ENCODE results near the gene ZNF467. TPM values are rescaled to one million over a fixed set of nuclear protein-coding genes. Genes with fewer than 3 reads are reported as not detected.

Gene ZNF467
- total and polyA plus RNA-seq, 3 donors from 2014 or later = 2.4 to 3.3 (median 2.9) TPM

- WGBS, 2 donors = 69 to 81% methylated on average over 20 of the region's 20 CpGs
- Histone ChIP-seq H3K27me3 (no peaks in the 10 kb centered on the region), H3K36me3 (ENCODE audit: low read depth, missing control alignments) (no peaks in the 10 kb centered on the region), H3K4me1 (no peaks in the 10 kb centered on the region), H3K4me3 (no peak overlapping the region), H3K27ac (no peak overlapping the region), H3K9me3 (no peaks in the 10 kb centered on the region)
- peak; percentile 46 for DNase-seq
- intact Hi-C loops (cut with DNase I; ENCODE audit: low total_unique reads) = no loop called here
- TF ChIP-seq CTCF (IDR thresholded peaks at IDR 0.05) (peak in 1 of 3 experiments; percentile 16), POLR2A (IDR thresholded peaks at IDR 0.05) (no peak)
Observed at GRCh38 chr7:149753375-149754233, 19.8 kb downstream of the ZNF467 start.

- Histone ChIP-seq H3K27ac (no peak overlapping the region), H3K4me3 (no peak overlapping the region), H3K36me3 (ENCODE audit: low read depth, missing control alignments) (no peaks in the 10 kb centered on the region), H3K9me3 (no peaks in the 10 kb centered on the region), H3K27me3 (no peaks in the 10 kb centered on the region), H3K4me1 (no peaks in the 10 kb centered on the region)
- WGBS, 2 donors = 84 to 97% methylated on average over 5 of the region's 5 CpGs
- TF ChIP-seq POLR2A (IDR thresholded peaks at IDR 0.05) = no peak
- no peak for TF ChIP-seq CTCF (IDR thresholded peaks at IDR 0.05)
- intact Hi-C loops (cut with DNase I; ENCODE audit: low total_unique reads) = no loop called here
- no peak for DNase-seq
Observed at GRCh38 chr7:149752646-149753045, 20.7 kb downstream of the ZNF467 start.

GRCh38 chr7:149751043-149751775 lies 22.2 kb downstream of the ZNF467 start:
- H3K36me3 ChIP-seq (ENCODE audit: low read depth, missing control alignments) = no peaks in the 10 kb centered on the region
- intact Hi-C loops (cut with DNase I; ENCODE audit: low total_unique reads) = no loop called here
- no peak overlapping the region for H3K4me3 ChIP-seq
- H3K27ac ChIP-seq = no peak overlapping the region
- 70 to 75% methylated on average over 6 to 8 of the region's 8 CpGs for WGBS, 2 donors
- H3K4me1 ChIP-seq = no peaks in the 10 kb centered on the region
- H3K9me3 ChIP-seq = no peaks in the 10 kb centered on the region
- DNase-seq = no peak
- no peak for TF ChIP-seq CTCF (IDR thresholded peaks at IDR 0.05)
- TF ChIP-seq POLR2A (IDR thresholded peaks at IDR 0.05) = no peak
- H3K27me3 ChIP-seq = no peaks in the 10 kb centered on the region

GRCh38 chr7:149750122-149750845 lies 23.1 kb downstream of the ZNF467 start:
- WGBS, 2 donors = 92 to 96% methylated on average over 9 of the region's 9 CpGs
- no peaks in the 10 kb centered on the region for H3K27me3 ChIP-seq
- H3K27ac ChIP-seq = no peak overlapping the region
- TF ChIP-seq POLR2A (IDR thresholded peaks at IDR 0.05) (no peak), CTCF (IDR thresholded peaks at IDR 0.05) (no peak)
- H3K4me3 ChIP-seq = no peak overlapping the region
- H3K4me1 ChIP-seq = no peaks in the 10 kb centered on the region
- DNase-seq = no peak
- intact Hi-C loops (cut with DNase I; ENCODE audit: low total_unique reads) = no loop called here
- no peaks in the 10 kb centered on the region for H3K36me3 ChIP-seq (ENCODE audit: low read depth, missing control alignments)
- no peaks in the 10 kb centered on the region for H3K9me3 ChIP-seq

All from testis (tissue), 3 donors.